Measurements from ENCODE around the gene ADGRB3. TPM values are rescaled to one million over a fixed set of nuclear protein-coding genes. Genes with fewer than 3 reads are reported as not detected.

Gene ADGRB3
- total and polyA plus RNA-seq, 12 donors, result 0.47 to 2.1 (median 0.85) TPM

DNA sequence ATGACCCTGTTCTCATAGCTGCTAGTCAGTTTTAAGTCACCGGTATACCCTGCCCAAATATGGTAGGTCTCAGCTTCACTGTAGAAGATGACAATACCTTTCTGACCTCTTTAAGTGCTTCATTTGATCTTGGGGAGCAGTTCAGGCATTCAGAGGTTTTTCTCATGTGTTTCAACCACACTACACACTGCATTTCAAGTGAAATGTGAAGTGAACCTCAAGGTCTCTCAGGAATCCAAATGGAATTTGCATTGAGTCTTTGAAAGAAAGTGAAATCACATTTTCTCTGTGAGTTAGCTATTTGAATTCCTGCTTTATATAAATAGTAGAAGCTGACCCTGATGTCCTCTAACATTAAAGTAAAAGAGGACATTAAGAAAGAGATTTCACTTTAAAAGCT lies 461.6 kb downstream of the ADGRB3 start:
- TF ChIP-seq, protein P1, sequence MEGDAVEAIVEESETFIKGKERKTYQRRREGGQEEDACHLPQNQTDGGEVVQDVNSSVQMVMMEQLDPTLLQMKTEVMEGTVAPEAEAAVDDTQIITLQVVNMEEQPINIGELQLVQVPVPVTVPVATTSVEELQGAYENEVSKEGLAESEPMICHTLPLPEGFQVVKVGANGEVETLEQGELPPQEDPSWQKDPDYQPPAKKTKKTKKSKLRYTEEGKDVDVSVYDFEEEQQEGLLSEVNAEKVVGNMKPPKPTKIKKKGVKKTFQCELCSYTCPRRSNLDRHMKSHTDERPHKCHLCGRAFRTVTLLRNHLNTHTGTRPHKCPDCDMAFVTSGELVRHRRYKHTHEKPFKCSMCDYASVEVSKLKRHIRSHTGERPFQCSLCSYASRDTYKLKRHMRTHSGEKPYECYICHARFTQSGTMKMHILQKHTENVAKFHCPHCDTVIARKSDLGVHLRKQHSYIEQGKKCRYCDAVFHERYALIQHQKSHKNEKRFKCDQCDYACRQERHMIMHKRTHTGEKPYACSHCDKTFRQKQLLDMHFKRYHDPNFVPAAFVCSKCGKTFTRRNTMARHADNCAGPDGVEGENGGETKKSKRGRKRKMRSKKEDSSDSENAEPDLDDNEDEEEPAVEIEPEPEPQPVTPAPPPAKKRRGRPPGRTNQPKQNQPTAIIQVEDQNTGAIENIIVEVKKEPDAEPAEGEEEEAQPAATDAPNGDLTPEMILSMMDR (IDR thresholded peaks at IDR 0.05), result no peak
- no peaks in the 10 kb centered on the region for H3K27me3 ChIP-seq
- DNase-seq (no peak), ATAC-seq (no peak)
- WGBS, 2 donors, result 61 to 63% methylated on average over 1 of the region's 1 CpG
- H3K4me1 ChIP-seq, result no peaks in the 10 kb centered on the region
- H3K4me3 ChIP-seq, result no peak overlapping the region
- intact Hi-C loops (cut with DNase I), result no loop called here
- H3K9me3 ChIP-seq, result peaks cover 0 to 4% (median 0%) of the 10 kb centered on the region in 11 donors
- no peak overlapping the region for H3K27ac ChIP-seq
- no peaks in the 10 kb centered on the region for H3K36me3 ChIP-seq

DNA sequence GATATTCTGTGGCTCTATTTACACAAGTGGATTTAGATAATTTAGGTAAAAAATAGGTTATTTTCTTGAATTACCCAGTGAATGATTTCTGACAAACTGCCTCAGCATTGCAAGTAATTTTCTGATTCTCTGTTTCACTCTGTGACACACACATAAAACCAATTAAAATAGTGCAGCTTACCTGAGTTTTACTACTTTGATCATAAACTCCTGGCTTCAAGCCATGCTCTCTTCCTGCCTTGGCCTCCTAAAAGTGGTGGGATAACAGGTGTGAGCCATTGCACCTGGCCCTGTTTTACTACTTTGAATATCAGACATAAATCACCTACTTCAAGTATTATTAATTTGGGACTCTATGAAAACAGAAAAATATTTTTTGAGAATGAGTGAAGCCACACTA lies 462.9 kb downstream of the ADGRB3 start:
- Histone ChIP-seq H3K4me3 (no peak overlapping the region), H3K27me3 (no peaks in the 10 kb centered on the region), H3K4me1 (no peaks in the 10 kb centered on the region), H3K36me3 (no peaks in the 10 kb centered on the region), H3K9me3 (peaks cover 0 to 4% (median 0%) of the 10 kb centered on the region in 11 donors), H3K27ac (no peak overlapping the region)
- DNase-seq (no peak), ATAC-seq (no peak)
- TF ChIP-seq, protein P1 (IDR thresholded peaks at IDR 0.05), result no peak
- intact Hi-C loops (cut with DNase I), result no loop called here

DNA sequence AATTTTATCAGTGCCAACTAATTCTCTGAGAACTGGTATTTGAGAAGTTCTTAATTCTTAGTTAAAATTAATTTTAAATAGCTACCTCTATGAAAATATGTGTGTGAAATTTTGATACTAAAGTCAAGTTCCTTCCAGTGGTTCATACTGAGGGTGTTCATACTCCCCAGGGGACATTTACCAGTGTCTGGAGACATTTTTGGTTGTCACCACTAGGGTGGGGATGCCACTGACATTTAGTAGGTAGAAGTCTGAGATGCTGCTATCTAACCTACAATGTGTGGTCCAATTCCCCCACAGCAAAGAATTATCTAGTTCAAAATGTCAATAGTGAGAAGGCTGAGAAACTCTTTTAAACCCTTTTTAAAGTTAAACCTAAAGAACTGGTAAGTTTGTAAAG lies 463.8 kb downstream of the ADGRB3 start:
- DNase-seq (no peak), ATAC-seq (no peak)

GRCh38 chr6:69100772-69101171 lies 465.7 kb downstream of the ADGRB3 start:
- intact Hi-C loops (cut with DNase I), result no loop called here

More for the DNA sequence above, 463.8 kb downstream of the ADGRB3 start:
- H3K9me3 ChIP-seq, result peaks cover 0 to 4% (median 0%) of the 10 kb centered on the region in 11 donors
- no peak overlapping the region for H3K27ac ChIP-seq
- no peaks in the 10 kb centered on the region for H3K27me3 ChIP-seq
- intact Hi-C loops (cut with DNase I), result no loop called here
- H3K36me3 ChIP-seq, result no peaks in the 10 kb centered on the region
- TF ChIP-seq, protein P1 (IDR thresholded peaks at IDR 0.05), result no peak
- no peaks in the 10 kb centered on the region for H3K4me1 ChIP-seq
- no peak overlapping the region for H3K4me3 ChIP-seq

More at GRCh38 chr6:69100772-69101171, 465.7 kb downstream of the ADGRB3 start:
- WGBS, 2 donors, result 94 to 96% methylated on average over 3 of the region's 3 CpGs
- no peaks in the 10 kb centered on the region for H3K4me1 ChIP-seq
- TF ChIP-seq, protein P1 (IDR thresholded peaks at IDR 0.05), result no peak
- ATAC-seq, result no peak
- H3K9me3 ChIP-seq, result peaks cover 0 to 4% (median 0%) of the 10 kb centered on the region in 11 donors
- H3K27me3 ChIP-seq, result no peaks in the 10 kb centered on the region
- no peak overlapping the region for H3K4me3 ChIP-seq
- H3K27ac ChIP-seq, result no peak overlapping the region
- H3K36me3 ChIP-seq, result no peaks in the 10 kb centered on the region
- DNase-seq, result no peak

All from heart right ventricle (tissue), 16 donors.